ENCODE data around the gene CASP5. TPM values are rescaled to one million over a fixed set of nuclear protein-coding genes. Genes with fewer than 3 reads are reported as not detected.

CASP5 gene
- total RNA-seq, 2 experiments from 2014 or later = not detected

DNA sequence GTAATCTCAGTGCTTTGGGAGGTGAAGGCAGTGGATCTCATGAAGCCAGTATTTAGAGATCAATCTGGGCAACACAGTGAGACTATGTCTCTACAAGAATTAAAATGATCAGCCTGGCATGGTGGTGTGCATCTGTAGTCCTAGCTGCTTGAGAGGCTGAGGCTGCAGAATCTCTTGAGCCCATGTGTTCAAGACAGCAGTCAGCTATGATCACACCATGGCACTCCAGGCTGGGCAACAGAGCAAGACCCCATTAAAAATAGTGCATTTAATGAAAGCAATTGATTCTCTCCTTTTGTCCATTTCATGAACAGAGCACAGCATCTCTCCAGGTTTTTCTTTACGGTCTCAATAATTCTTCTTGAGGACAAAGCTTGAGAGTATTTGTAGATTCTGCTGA, 33.5 kb upstream of the CASP5 start:
- no peaks in the 10 kb centered on the region for H3K4me1 Mint-ChIP-seq (ENCODE audit: low read depth)
- H3K27me3 Mint-ChIP-seq = no peaks in the 10 kb centered on the region
- TF ChIP-seq, protein P1, sequence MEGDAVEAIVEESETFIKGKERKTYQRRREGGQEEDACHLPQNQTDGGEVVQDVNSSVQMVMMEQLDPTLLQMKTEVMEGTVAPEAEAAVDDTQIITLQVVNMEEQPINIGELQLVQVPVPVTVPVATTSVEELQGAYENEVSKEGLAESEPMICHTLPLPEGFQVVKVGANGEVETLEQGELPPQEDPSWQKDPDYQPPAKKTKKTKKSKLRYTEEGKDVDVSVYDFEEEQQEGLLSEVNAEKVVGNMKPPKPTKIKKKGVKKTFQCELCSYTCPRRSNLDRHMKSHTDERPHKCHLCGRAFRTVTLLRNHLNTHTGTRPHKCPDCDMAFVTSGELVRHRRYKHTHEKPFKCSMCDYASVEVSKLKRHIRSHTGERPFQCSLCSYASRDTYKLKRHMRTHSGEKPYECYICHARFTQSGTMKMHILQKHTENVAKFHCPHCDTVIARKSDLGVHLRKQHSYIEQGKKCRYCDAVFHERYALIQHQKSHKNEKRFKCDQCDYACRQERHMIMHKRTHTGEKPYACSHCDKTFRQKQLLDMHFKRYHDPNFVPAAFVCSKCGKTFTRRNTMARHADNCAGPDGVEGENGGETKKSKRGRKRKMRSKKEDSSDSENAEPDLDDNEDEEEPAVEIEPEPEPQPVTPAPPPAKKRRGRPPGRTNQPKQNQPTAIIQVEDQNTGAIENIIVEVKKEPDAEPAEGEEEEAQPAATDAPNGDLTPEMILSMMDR (IDR thresholded peaks at IDR 0.05) = no peak
- no peaks in the 10 kb centered on the region for H3K9me3 Mint-ChIP-seq
- Histone ChIP-seq H3K4me1 (ENCODE audit: insufficient read depth, low read length) (no peaks in the 10 kb centered on the region), H3K9me3 (ENCODE audit: control insufficient read depth in 1 of 2, insufficient read depth in 1 of 2, low read length in 2 of 2) (no peaks in the 10 kb centered on the region), H3K27ac (ENCODE audit: low read depth in 1 of 2, low read length in 2 of 2) (no peak overlapping the region), H3K36me3 (ENCODE audit: insufficient read depth, low read length) (peaks cover 4% of the 10 kb centered on the region), H3K27me3 (ENCODE audit: control insufficient read depth in 1 of 2, insufficient read depth in 2 of 2, low read length in 2 of 2) (no peaks in the 10 kb centered on the region), H3K4me3 (ENCODE audit: low read length) (no peak overlapping the region)
- intact Hi-C loops (cut with DNase I, micrococcal nuclease) = no loop called here
- ChIA-PET CTCF (no interaction called here), POLR2A (interaction anchor here (1.5 kb wide), 1 partner anchor 21 kb away, joined by 3 read pairs; no protein-coding TSS in a partner anchor)
- no peak overlapping the region for H3K4me3 Mint-ChIP-seq
- H3K36me3 Mint-ChIP-seq (ENCODE audit: low read depth) = no peaks in the 10 kb centered on the region
- no peak for DNase-seq
- no peak overlapping the region for H3K27ac Mint-ChIP-seq
- ATAC-seq (ENCODE audit: poor library complexity) = no peak

DNA sequence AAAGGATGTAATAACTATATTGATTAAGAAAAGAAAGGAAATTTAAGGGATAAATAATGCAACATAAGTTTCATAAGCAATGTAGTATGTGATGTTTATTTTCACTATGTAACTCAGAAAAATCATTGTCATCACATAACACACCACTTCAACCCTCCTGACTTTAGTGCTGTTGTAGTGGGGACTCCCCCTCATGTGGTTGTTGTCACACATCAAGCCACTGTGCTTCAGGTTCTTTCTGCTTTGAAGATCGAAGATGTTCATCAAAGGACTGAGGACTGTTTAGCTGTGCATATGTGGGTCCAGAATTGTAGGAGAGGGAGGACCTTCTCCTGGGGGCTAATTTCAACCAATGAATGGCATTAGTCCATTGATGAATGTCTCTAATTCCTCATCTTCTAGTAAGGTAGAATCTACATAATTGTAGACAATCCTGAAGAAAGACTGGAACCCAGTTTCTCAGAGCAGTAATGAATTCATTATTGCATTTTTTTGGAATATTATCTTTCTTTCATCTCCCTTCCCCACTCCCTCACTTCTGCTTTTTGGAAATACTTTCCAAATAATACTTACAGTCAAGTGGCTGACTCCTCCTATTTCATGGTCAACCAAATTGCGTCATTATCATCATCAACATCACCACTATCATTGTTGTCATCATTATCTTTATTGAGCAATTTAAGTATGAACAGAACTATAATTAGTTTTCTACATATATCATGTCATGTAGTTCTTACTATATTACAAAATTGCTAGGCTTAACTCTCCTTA, 31.9 kb upstream of the CASP5 start:
- no peak for ATAC-seq (ENCODE audit: poor library complexity)
- no peaks in the 10 kb centered on the region for H3K4me1 Mint-ChIP-seq (ENCODE audit: low read depth)
- CTCF ChIA-PET = no interaction called here
- H3K9me3 Mint-ChIP-seq = no peaks in the 10 kb centered on the region
- TF ChIP-seq, protein P1 (IDR thresholded peaks at IDR 0.05) = no peak
- no peak overlapping the region for H3K4me3 ChIP-seq (ENCODE audit: low read length)
- no peaks in the 10 kb centered on the region for H3K36me3 Mint-ChIP-seq (ENCODE audit: low read depth)
- POLR2A ChIA-PET = no interaction called here
- no peaks in the 10 kb centered on the region for H3K9me3 ChIP-seq (ENCODE audit: control insufficient read depth in 1 of 2, insufficient read depth in 1 of 2, low read length in 2 of 2)
- DNase-seq = no peak
- H3K36me3 ChIP-seq (ENCODE audit: insufficient read depth, low read length) = no peaks in the 10 kb centered on the region
- H3K27me3 ChIP-seq (ENCODE audit: control insufficient read depth in 1 of 2, insufficient read depth in 2 of 2, low read length in 2 of 2) = no peaks in the 10 kb centered on the region
- H3K27ac ChIP-seq (ENCODE audit: low read depth in 1 of 2, low read length in 2 of 2) = no peak overlapping the region
- no peaks in the 10 kb centered on the region for H3K4me1 ChIP-seq (ENCODE audit: insufficient read depth, low read length)
- intact Hi-C loops (cut with DNase I, micrococcal nuclease) = no loop called here
- H3K27me3 Mint-ChIP-seq = no peaks in the 10 kb centered on the region
- no peak overlapping the region for H3K27ac Mint-ChIP-seq
- H3K4me3 Mint-ChIP-seq = no peak overlapping the region

DNA sequence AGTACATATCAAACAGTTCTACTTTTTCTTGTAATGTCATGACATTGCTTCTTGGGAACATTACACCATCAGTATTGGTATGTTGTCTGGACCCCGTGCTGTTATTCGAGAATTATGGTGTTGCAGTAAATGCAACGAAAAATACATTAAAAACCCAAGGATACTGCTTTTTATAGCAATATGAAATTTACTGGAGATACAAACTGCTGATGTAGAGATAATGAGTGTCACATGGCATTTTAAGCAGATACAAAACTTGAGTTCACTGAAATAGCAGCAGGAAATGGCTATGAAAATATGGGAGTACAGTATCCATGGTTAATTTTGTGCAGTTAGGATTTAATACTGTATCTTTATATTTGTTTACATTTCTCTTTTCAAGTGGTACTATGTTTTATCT, 29.5 kb upstream of the CASP5 start:
- no peaks in the 10 kb centered on the region for H3K27me3 Mint-ChIP-seq
- no peaks in the 10 kb centered on the region for H3K9me3 Mint-ChIP-seq
- no peak overlapping the region for H3K4me3 Mint-ChIP-seq
- H3K27me3 ChIP-seq (ENCODE audit: control insufficient read depth in 1 of 2, insufficient read depth in 2 of 2, low read length in 2 of 2) = no peaks in the 10 kb centered on the region
- no peaks in the 10 kb centered on the region for H3K4me1 Mint-ChIP-seq (ENCODE audit: low read depth)
- H3K4me1 ChIP-seq (ENCODE audit: insufficient read depth, low read length) = no peaks in the 10 kb centered on the region
- H3K4me3 ChIP-seq (ENCODE audit: low read length) = no peak overlapping the region
- CTCF ChIA-PET = no interaction called here
- H3K27ac Mint-ChIP-seq = no peak overlapping the region
- POLR2A ChIA-PET = no interaction called here
- DNase-seq (no peak), ATAC-seq (ENCODE audit: poor library complexity) (no peak)
- no peaks in the 10 kb centered on the region for H3K9me3 ChIP-seq (ENCODE audit: control insufficient read depth in 1 of 2, insufficient read depth in 1 of 2, low read length in 2 of 2)
- intact Hi-C loops (cut with DNase I, micrococcal nuclease) = no loop called here
- TF ChIP-seq, protein P1 (IDR thresholded peaks at IDR 0.05) = no peak
- no peaks in the 10 kb centered on the region for H3K36me3 Mint-ChIP-seq (ENCODE audit: low read depth)
- no peak overlapping the region for H3K27ac ChIP-seq (ENCODE audit: low read depth in 1 of 2, low read length in 2 of 2)
- H3K36me3 ChIP-seq (ENCODE audit: insufficient read depth, low read length) = no peaks in the 10 kb centered on the region

Measured in CD4-positive, alpha-beta T cell (primary cell).